GM12878 (cell line): ENCODE measurements around the gene SORCS2. TPM values are rescaled to one million over a fixed set of nuclear protein-coding genes. Genes with fewer than 3 reads are reported as not detected.

Source experiments
- ATAC-seq: fragments of 200-7000 bp; cut with Tn5 transposase; 3 replicates; pipeline ENCODE4 v1.9.1; 2020; ENCODE audit warnings: mild to moderate bottlenecking, moderate library complexity
- BruUV-seq: library from RNA; stranded (reverse); fragments of 400-500 nt; replicated peaks from 2 replicates; lab custom pipeline; 2021; lab: Mats Ljungman, UMichigan
- CTCF ChIA-PET: fragments of 300-600 bp; sonication (Branson Sonifier 250); formaldehyde crosslinking; extraction: SDS; loops from one replicate; lab custom pipeline; 2021; ENCODE audit warnings: inconsistent platforms; lab: Yijun Ruan, JAX
- POLR2A ChIA-PET: fragments of 350-600 bp; formaldehyde crosslinking; extraction: SDS; loops from one replicate; lab custom pipeline; 2021; ENCODE audit warnings: inconsistent platforms; lab: Charles Lee
- RAD21 ChIA-PET: fragments of 300-600 bp; sonication (Branson Sonifier 250); formaldehyde crosslinking; loops from one replicate; lab custom pipeline; 2023; ENCODE audit warnings: antibody characterized with exemption; ENCODE audit not compliant: unreplicated experiment; lab: Charles Lee
- SMC1A ChIA-PET: fragments of 300-600 bp; sonication (Branson Sonifier 250); formaldehyde crosslinking; loops from one replicate; lab custom pipeline; 2023; ENCODE audit not compliant: unreplicated experiment, uncharacterized antibody; lab: Charles Lee
- DNase-seq: peaks from one replicate; pipeline ENCODE4 v3.0.0-alpha.2; 2011; ENCODE audit warnings: low read depth, low spot score
- FAIRE-seq: peaks from 3 replicates; lab custom pipeline; 2011; peaks lifted over from hg19 to GRCh38; lab: Jason Lieb, UNC
- H2AFZ ChIP-seq: 2 replicates; pipeline ENCODE4 v1.6.0; 2011; ENCODE audit warnings: low read depth, low read length, control low read depth; ENCODE audit not compliant: control insufficient read depth
- H3K27ac ChIP-seq: 2 replicates; pipeline ENCODE4 v1.5.1; 2011; ENCODE audit warnings: control low read depth; ENCODE audit not compliant: control insufficient read depth, insufficient read depth
- H3K27me3 ChIP-seq, 2 experiments: replicated peaks in 1 of 2; 2 replicates each; pipeline versions ENCODE4 v1.6.0 to v1.6.1; 2011; ENCODE audit warnings: low read length in 1 of 2; ENCODE audit not compliant: control insufficient read depth in 2 of 2, insufficient read depth in 2 of 2
- H3K36me3 ChIP-seq, 2 experiments: 2 replicates each; pipeline ENCODE4 v1.5.1; 2011; ENCODE audit warnings: low read length in 1 of 2; ENCODE audit not compliant: control insufficient read depth in 2 of 2, insufficient read depth in 2 of 2
- H3K4me1 ChIP-seq: 2 replicates; pipeline ENCODE4 v1.6.1; 2011; ENCODE audit warnings: mild to moderate bottlenecking, low read length, moderate library complexity, mixed read lengths; ENCODE audit not compliant: control insufficient read depth, insufficient read depth
- H3K4me2 ChIP-seq: 2 replicates; pipeline ENCODE4 v1.6.0; 2011; ENCODE audit warnings: control low read depth; ENCODE audit not compliant: control insufficient read depth, insufficient read depth
- H3K4me3 ChIP-seq: fragments of 200-600 bp; sonication (generic); 2 replicates; pipeline ENCODE4 v1.5.1; 2016
- H3K79me2 ChIP-seq: 2 replicates; pipeline ENCODE4 v1.6.0; 2011; ENCODE audit warnings: low read length; ENCODE audit not compliant: control insufficient read depth, insufficient read depth
- H3K9ac ChIP-seq: 2 replicates; pipeline ENCODE4 v1.8.0; 2011; ENCODE audit warnings: low read length, control low read depth, mixed read lengths; ENCODE audit not compliant: control insufficient read depth, insufficient read depth
- H3K9me3 ChIP-seq: replicated peaks from 3 replicates; pipeline ENCODE4 v1.5.1; 2011; ENCODE audit warnings: mild to moderate bottlenecking, low read length; ENCODE audit not compliant: control insufficient read depth, insufficient read depth
- H4K20me1 ChIP-seq: 2 replicates; pipeline ENCODE4 v1.6.0; 2011; ENCODE audit not compliant: control insufficient read depth, insufficient read depth
- BCL11A ChIP-seq: IDR thresholded peaks from 2 replicates; pipeline ENCODE4 v1.6.1; 2011; ENCODE audit warnings: low read depth, low read length
- CBFB ChIP-seq: IDR thresholded peaks from 2 replicates; pipeline ENCODE4 v1.6.1; 2016; ENCODE audit warnings: antibody characterized with exemption, low read depth
- CHD2 ChIP-seq: IDR thresholded peaks from 2 replicates; pipeline ENCODE4 v1.6.1; 2011; ENCODE audit warnings: low read depth, low read length, improper control_type of control experiment, borderline replicate concordance
- EED ChIP-seq: sonication (generic); IDR thresholded peaks from 2 replicates; pipeline ENCODE4 v1.6.1; 2016; ENCODE audit warnings: antibody characterized with exemption, low read depth
- EGR1 ChIP-seq, 2 experiments: IDR thresholded peaks; 1 replicate in 1 of 2; 2 replicates in 1 of 2; pipeline ENCODE4 v1.6.1; 2011 to 2012; ENCODE audit warnings: low read depth in 2 of 2, low read length in 2 of 2, borderline replicate concordance in 1 of 2, mild to moderate bottlenecking in 1 of 2, moderate library complexity in 1 of 2
- MAX ChIP-seq: IDR thresholded peaks from 2 replicates; pipeline ENCODE4 v1.6.1; 2012; ENCODE audit warnings: low read depth, low read length, improper control_type of control experiment
- MYB ChIP-seq: fragments of 150-350 bp; IDR thresholded peaks from 2 replicates; pipeline ENCODE4 v1.6.1; 2014; ENCODE audit warnings: mild to moderate bottlenecking, low read depth, low read length, borderline replicate concordance
- NFIC ChIP-seq: IDR thresholded peaks from 2 replicates; pipeline ENCODE4 v1.6.1; 2012; ENCODE audit warnings: low read depth, mild to moderate bottlenecking, inconsistent platforms, low read length, moderate library complexity
- TCF3 ChIP-seq: IDR thresholded peaks from 2 replicates; pipeline ENCODE4 v1.6.1; 2012; ENCODE audit warnings: low read depth, mild to moderate bottlenecking, low read length, borderline replicate concordance; ENCODE audit not compliant: insufficient read depth
- USF1 ChIP-seq: IDR thresholded peaks from 2 replicates; pipeline ENCODE4 v1.6.1; 2011; ENCODE audit warnings: borderline replicate concordance, low read depth, mild to moderate bottlenecking, moderate library complexity, mixed read lengths, low read length; ENCODE audit not compliant: insufficient read depth; ENCODE audit errors: extremely low read length
- ZSCAN29 ChIP-seq: fragments of 450-650 bp; IDR thresholded peaks from 2 replicates; pipeline ENCODE4 v1.6.1; 2017; ENCODE audit warnings: mild to moderate bottlenecking, moderate library complexity
- WGBS: methylation state at CpG from one replicate; pipeline ENCODE4 v1.1.6; 2016; ENCODE audit warnings: low lambda C conversion rate; ENCODE audit not compliant: insufficient replicate concordance, insufficient coverage; ENCODE audit errors: missing lambda C conversion rate; 5-methylcytosine and 5-hydroxymethylcytosine counted together
- in situ Hi-C: fragments of 300-500 bp; cut with MboI; formaldehyde crosslinking; loops from 9 replicates; pipeline ENCODE4 v1.14.3; 2018; ENCODE audit warnings: mixed read lengths
- intact Hi-C: fragments of 100-400 bp; cut with micrococcal nuclease; formaldehyde crosslinking; loops from one replicate; pipeline ENCODE4 v1.14.2; 2022; ENCODE audit not compliant: unreplicated experiment
- polyA plus RNA-seq, 11 experiments: library from polyadenylated mRNA; depleted of rRNA in 4 of 11; unstranded in 6 of 11; stranded (reverse) in 5 of 11; fragments of >200 nt; fragmentation: Nextera tagmentation in 4 of 11; fragmentation: Illumina TruSeq in 1 of 11; extraction: Ambion mirVana in 4 of 11; extraction: Trizol in 1 of 11; gene quantifications; 1 replicate in 1 of 11; 2 replicates in 10 of 11; pipeline versions ENCODE4 v1.2.1 to v1.2.3, GENCODE V29; 2011 to 2016; ENCODE audit warnings: inconsistent platforms in 2 of 11, missing spikeins in 2 of 11, low read depth in 1 of 11
- total RNA-seq, 4 experiments: library from RNA; depleted of rRNA in 3 of 4; stranded (reverse); fragments of >200 nt in 3 of 4; fragmentation: Illumina TruSeq in 1 of 4; extraction: Trizol in 1 of 4; gene quantifications; 2 replicates each; pipeline versions ENCODE4 v1.2.1 to v1.2.3, GENCODE V29; 2013 to 2021

The SORCS2 gene
- total and polyA plus RNA-seq, 10 of the 15 experiments (the other 5 are each of a cell fraction or from before 2014, with no cell fraction given) = 0.01 to 0.15 (median 0.05) TPM; not detected in 5

- no peak for TF ChIP-seq TCF3
- no peak for TF ChIP-seq BCL11A
- TF ChIP-seq, all 136 proteins: peak for 0
- CTCF ChIA-PET = no interaction called here
- intact Hi-C loops = no loop called here
- in situ Hi-C loops = no loop called here
- WGBS = 22% methylated on average over 18 of the region's 18 CpGs
- H3K79me2 ChIP-seq = no peaks in the 10 kb centered on the region
- H3K9me3 ChIP-seq = no peaks in the 10 kb centered on the region; the same call in 2 of the 3 replicates
- POLR2A ChIA-PET = no interaction called here
- H4K20me1 ChIP-seq = no peaks in the 10 kb centered on the region
- no peaks in the 10 kb centered on the region for H3K4me1 ChIP-seq
- no peak for ATAC-seq
- H3K27me3 ChIP-seq = no peaks in the 10 kb centered on the region
- no peak for DNase-seq
- BruUV-seq = no TSS peak
- FAIRE-seq = no peak
- no peak overlapping the region for H3K4me3 ChIP-seq
- no peak overlapping the region for H2AFZ ChIP-seq
- RAD21 ChIA-PET = no interaction called here
- no peaks in the 10 kb centered on the region for H3K36me3 ChIP-seq
- SMC1A ChIA-PET = no interaction called here
- H3K4me2 ChIP-seq = no peak overlapping the region
- H3K27ac ChIP-seq = no peak overlapping the region
- no peak overlapping the region for H3K9ac ChIP-seq
Measured at GRCh38 chr4:7546152-7546808, 353.9 kb downstream of the SORCS2 start.

GRCh38 chr4:7546809-7547367 lies 354.6 kb downstream of the SORCS2 start:
- Histone ChIP-seq H3K36me3 (no peaks in the 10 kb centered on the region), H3K27me3 (no peaks in the 10 kb centered on the region), H3K79me2 (no peaks in the 10 kb centered on the region), H3K4me2 (no peak overlapping the region), H3K4me1 (no peaks in the 10 kb centered on the region), H3K9me3 (no peaks in the 10 kb centered on the region; the same call in 2 of the 3 replicates), H2AFZ (no peak overlapping the region), H3K27ac (no peak overlapping the region), H3K9ac (no peak overlapping the region), H3K4me3 (no peak overlapping the region), H4K20me1 (no peaks in the 10 kb centered on the region)
- POLR2A ChIA-PET = no interaction called here
- RAD21 ChIA-PET = no interaction called here
- no peak for DNase-seq
- 1% methylated on average over 4 of the region's 4 CpGs for WGBS
- intact Hi-C loops (no loop called here), in situ Hi-C loops (no loop called here)
- no peak for FAIRE-seq
- no TSS peak for BruUV-seq
- ATAC-seq = no peak
- SMC1A ChIA-PET = no interaction called here
- CTCF ChIA-PET = no interaction called here
- TF ChIP-seq NFIC = no peak
- no peak for TF ChIP-seq CBFB
- TF ChIP-seq MYB = no peak
- no peak for TF ChIP-seq EGR1 (IDR thresholded peaks at IDR 0.05; ENCODE audit: borderline replicate concordance in 1 of 2, low read depth in 2 of 2, low read length in 2 of 2)
- TF ChIP-seq USF1 = no peak
- no peak for TF ChIP-seq ZSCAN29
- TF ChIP-seq CHD2 = no peak
- no peak for TF ChIP-seq EED
- no peak for TF ChIP-seq MAX
